ENCODE results near the gene ILKAP.
A peak's percentile ranks its signal among the peaks of the same experiment; 100 is the strongest.

Gene ILKAP

GRCh38 chr2:238237431-238238135 lies 34.1 kb upstream of the ILKAP start:
- no peak for DNase-seq (ENCODE audit: low read depth in 2 of 2)

DNA sequence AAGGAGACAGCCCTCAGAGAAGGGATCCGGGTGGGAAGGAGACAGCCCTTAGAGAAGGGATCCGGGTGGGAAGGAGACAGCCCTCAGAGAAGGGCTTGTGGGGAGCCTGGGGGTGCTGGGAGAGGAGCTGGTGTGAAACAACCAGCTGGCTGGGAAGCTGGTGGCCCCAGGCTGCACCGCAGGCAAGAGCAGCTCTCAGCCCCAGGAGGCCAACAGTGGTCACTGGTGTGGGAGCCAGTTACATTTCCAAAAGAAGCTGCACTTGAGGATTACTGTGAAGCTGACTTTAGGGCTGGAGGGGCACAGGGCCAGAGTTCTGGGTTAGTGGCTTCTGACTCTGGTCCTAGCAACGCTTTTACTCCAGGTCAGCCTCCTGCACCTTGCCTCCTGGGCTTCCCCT lies 33.1 kb upstream of the ILKAP start:
- DNase-seq (ENCODE audit: low read depth in 2 of 2) = no peak

DNA sequence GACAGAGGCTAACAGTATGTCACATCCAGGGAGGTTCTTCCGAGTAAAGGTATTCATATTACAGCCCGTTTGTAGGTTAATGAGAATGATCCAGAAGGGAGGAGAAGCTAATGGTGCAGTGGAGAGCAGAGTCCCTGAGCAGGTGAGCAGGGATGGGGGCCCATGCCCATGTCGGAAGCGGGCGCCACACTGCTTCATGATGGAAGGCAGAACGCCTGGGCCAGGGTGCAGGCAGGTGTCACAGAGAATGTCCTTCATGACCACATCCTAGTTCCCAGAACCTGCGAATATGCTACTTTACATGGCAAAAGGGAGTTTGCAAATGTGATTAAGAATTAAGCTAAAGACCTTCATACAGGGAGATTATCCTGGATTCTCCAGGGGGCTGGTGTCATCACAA lies 32.4 kb upstream of the ILKAP start:
- DNase-seq (ENCODE audit: low read depth in 2 of 2) = no peak

DNA sequence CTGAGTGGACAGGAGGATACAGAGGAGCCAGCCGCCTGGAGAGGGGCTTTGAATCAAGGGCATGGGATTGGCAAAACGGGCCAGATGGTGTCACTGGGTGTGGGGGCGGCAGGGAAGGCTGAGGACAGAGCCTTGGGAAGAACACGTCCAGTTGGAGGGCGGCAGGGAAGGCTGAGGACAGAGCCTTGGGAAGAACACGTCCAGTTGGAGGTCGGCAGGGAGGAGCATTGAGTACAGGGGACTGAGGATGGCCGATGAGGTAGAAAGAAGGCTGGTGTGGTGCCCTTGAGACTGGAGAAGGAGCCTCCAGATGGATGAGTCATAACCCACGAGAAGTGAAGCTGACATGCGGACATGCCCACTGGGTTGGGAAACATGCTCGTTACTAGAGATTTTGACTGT lies 31.8 kb upstream of the ILKAP start:
- no peak for DNase-seq (ENCODE audit: low read depth in 2 of 2)

DNA sequence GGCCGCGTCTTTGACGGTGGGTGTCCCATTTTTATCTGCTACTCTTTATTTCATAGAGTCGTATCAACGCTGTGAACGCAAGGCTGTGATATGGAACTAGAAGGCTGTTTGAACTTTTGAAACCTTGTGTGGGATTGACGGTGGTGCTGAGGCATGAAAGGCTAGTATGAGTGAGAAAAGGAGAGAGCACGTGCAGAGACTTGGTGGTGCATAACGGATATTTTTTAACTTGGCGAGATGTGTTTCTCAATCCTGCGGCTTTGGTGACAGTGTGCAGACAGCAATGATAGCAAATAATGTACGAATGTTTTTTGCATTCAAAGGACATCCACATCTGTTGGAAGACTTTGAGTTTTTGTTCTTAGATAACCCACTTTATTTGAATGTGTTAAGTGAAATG lies 30.1 kb upstream of the ILKAP start:
- DNase-seq (ENCODE audit: low read depth in 2 of 2) = no peak

DNA sequence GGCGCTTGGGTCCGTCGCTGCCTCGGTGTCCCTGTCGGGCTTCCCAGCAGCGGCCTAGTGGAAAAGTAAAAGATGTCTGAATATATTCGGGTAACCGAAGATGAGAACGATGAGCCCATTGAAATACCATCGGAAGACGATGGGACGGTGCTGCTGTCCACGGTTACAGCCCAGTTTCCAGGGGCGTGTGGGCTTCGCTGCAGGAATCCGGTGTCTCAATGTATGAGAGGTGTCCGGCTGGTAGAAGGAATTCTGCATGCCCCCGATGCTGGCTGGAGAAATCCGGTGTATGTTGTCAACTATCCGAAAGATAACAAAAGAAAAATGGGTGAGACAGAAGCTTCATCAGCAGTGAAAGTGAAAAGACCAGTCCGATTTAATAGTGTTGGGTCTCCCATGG lies 28.3 kb upstream of the ILKAP start:
- no peak for DNase-seq (ENCODE audit: low read depth in 2 of 2)

GRCh38 chr2:238231251-238231793 lies 27.8 kb upstream of the ILKAP start:
- DNase-seq (ENCODE audit: low read depth in 2 of 2) = peak; percentile 56 to 64

- no peak for DNase-seq (ENCODE audit: low read depth in 2 of 2)
These were observed 27.2 kb upstream of the ILKAP start for GRCh38 chr2:238230699-238231098.

DNA sequence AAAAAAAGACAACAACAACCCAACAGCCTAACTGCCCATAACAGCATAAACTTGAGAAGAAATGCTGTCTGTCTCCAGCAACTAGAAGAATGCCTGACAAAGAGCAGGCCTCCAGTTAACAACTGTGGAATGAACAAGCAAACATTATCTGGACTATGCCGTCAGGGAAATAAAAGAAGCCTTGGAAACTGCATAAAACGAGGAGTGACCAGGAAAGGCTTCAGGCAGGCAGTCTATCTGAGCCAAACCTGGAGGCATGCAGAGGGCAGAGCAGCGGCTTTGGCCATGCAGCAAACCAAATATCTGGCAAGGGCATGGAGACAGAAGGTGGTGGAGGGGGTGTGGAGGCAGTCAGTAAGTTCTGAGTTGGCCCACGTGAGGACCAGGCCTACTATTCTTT lies 25.2 kb upstream of the ILKAP start:
- DNase-seq (ENCODE audit: low read depth in 2 of 2) = no peak

DNA sequence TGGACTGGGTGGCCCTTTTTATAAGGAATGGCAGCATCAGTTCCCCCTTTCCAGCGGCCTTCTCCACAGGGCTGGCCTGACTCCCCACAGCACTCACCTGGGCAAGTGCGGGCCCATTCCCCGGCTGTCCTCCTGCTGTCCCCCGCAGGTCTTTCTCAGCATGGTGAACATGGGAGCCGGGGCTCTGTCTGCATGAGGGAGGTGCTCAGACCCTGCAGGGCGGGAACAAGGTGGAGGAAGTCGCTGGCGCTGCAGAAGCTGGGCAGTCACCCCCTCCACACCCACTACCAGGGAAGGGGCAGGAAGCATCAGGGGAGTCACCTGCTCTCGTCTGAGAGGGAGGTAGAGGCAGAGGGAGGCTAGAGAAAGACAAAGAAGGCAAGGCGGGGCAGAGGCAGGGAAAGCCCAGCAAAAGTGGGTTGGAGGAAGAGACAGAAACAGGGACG lies 24.1 kb upstream of the ILKAP start:
- no peak for DNase-seq (ENCODE audit: low read depth in 2 of 2)

DNA sequence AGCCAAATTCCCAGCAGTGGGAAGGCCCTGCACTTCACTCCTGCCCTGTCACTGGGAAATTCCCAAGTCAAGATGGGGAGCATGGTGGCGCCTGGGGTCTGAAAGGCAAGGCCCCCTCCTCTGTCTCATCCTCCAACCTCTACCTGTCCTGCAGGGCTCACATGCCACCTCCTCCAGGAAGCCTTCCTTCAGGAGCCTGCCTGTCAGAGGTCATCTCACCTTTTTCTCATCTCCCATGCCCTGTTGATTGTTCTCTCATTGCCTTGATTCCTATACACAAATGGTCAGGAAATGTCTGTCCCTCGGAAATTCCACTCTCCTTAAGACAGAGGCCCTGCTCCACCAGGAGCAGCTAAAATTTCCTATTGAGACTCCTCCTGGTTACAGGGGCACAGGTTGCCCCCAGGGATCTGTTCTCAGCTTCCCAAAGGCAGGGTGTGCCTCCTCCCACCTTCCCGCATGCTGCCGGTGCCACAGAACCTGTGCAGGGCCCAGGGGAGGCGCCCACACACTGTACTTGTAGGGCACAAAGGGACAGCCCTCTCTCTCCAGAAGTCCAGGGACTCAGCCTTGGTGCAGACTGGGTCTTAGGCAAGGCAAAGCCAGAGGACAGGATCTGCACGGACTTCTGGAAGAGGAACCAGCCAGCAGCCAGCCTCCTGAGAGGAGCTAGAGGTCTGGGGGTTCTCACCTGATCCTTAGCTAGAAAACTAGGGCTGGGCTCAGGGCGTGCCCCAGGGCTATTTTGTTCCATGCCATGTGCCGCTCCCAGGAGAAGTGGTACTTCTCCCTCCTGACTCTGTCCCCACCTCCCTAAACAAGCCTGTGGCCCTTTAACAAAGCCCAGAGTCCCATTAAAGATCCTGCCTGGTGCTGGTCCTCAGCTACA lies 23.4 kb upstream of the ILKAP start:
- no peak for DNase-seq (ENCODE audit: low read depth in 2 of 2)

GRCh38 chr2:238225911-238226697 lies 22.6 kb upstream of the ILKAP start:
- no peak for DNase-seq (ENCODE audit: low read depth in 2 of 2)

DNA sequence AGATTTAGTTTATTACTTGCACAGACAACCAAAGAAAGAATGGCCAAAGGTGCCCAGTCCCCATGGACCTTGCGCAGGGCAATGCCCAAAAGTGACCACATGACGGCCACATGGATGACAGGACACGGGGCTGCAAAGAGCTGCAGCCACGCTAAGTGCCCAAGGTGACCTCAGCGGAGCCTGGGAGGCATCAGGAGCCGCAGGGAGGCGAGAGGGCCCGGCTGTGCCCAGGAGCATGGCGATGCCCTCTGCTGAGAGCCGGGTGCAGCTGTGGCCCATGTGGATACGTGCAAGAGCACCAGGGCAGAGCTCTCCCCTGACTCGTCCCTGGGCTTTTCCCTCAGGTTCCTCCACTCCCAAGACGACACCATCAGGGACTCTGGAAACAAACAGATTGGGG lies 21.6 kb upstream of the ILKAP start:
- no peak for DNase-seq (ENCODE audit: low read depth in 2 of 2)

DNA sequence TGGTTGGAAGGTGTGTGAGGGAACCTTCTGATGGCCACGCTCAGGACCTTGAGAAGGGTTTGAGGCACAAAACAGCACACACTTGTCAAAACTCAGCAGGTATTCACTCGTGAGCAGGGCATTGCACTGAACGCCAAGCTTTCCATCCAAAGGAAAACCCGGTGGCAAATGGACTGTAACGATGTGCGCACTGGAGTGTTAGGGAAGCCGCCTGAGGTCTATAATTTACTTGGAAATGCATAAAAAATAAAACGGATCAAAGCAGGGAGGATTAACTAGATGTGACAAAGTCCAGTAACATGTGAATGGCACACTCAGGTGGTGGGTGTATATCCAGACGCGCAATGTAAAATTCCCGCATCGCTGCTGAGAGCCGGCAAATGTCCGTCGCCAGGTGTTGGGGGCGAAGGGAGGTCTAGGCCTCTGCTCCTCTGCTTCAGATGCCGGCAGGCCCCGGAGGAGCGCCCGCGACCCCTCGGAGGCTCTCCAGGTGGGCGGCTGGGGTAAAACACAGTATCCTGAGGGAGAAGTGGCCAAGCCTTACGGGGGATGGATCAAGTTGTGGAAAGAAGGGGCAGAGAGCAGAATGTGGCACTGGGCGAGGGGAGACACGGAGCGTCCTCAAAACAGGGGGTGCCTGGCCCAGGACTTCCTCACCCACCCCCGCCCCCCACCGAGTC lies 21.0 kb upstream of the ILKAP start:
- DNase-seq (ENCODE audit: low read depth in 2 of 2) = no peak

- no peak for DNase-seq (ENCODE audit: low read depth in 2 of 2)
These were observed 17.5 kb upstream of the ILKAP start for GRCh38 chr2:238220892-238221521.

DNA sequence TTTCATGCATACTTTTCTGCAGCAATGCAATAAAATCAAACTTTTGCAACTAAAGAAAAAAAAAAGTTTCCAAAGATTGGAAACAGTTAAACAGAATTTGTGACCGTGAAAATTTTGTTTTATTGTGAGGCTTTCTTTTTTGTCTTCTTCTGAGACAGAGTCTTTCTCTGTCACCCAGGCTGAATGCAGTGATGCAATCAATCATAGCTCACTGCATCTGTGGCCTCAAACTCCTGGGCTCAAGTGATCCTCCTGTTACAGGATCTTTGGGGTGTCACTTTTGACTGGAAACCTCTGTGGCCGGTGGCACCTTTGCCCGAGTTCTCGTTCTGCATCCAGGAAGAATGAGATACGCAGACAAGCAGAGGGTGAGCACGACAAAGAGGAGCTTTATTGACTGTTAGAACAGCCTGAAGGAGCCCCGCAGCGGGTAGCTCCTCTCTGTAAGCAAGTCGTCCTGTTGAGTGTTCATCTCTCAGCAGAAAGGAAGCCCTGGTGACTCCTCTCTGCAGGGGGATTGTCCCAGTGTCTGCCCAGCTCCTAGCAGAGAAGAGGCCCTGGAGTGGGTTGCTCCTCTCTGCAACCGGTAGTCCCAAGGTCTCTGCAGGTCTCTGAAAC lies 16.9 kb upstream of the ILKAP start:
- DNase-seq (ENCODE audit: low read depth in 2 of 2) = no peak

DNA sequence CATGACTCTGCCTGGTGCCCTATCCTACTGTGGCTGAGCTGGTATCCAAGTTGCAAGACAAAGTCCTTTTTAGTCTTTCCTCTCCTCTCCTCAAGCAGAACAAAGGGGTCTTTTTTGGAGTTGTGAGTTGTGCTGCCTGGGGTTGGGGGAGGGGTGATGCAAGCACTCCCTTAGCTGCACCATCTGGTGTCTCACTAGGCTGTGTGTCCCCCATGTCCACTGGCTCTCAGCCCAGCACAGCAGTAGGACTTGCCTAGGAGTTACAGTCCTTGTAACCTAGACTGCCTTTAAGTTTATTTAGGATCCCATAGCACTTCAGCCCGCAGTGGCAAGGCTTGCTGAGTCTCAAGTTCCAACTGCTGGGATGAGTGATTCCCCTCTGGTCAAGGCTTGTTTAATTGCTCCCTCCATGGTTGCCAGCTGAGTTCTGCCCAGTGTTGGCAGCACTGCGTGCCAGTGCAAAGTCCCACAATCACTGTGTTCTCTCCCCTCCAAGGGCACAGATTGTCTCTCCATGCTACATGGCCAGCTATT lies 13.2 kb upstream of the ILKAP start:
- DNase-seq (ENCODE audit: low read depth in 2 of 2) = no peak

- DNase-seq (ENCODE audit: low read depth in 2 of 2) = no peak
These were observed 3.5 kb upstream of the ILKAP start for GRCh38 chr2:238207006-238207405.

DNA sequence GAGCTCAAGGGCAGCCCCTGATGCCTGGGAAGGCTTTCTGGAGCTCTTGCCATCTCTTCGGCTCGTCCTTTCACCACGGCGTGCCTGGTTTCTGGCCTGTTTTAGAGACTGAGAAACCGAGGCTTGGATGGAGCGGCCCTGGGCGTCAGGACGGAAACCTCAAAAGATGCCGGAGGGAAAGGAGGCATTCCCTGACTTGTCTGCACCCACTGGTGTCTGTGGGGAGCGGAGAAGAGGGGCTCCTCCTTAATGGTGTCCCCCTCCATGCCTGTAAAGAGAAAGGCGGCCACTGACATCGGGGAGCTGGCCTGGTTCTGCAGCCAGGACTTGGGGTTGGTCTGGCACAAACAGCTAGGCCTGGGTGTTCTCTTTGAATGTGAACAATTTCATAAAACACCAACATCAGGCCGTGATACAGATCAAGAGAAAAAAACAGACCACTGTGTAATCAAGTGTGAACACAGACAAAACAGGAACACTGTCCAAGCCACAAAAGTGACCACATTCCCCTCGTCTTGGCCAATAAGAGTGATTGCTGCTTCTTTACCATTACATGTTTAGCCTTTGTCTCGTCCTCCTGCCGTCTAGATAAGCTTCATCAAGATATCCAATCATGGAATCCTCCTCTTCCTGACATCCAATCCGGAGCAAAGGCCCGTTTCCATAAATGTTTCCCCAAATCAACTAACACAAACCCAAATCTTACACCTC lies 633 bp upstream of the ILKAP start:
- no peak for DNase-seq (ENCODE audit: low read depth in 2 of 2)

Data from stimulated activated CD8-positive, alpha-beta memory T cell treated with anti-CD3 and anti-CD28 coated beads, Interleukin-2, amount 100 ng/mL, for 1 hour (primary cell).